Endothelial cell of umbilical vein (primary cell): ENCODE results near the gene OR56B1. TPM values are rescaled to one million over a fixed set of nuclear protein-coding genes. Genes with fewer than 3 reads are reported as not detected.

Source experiments
- BruUV-seq: library from RNA; stranded (reverse); fragments of 400-500 nt; replicated peaks from 2 replicates; lab custom pipeline; 2021; lab: Mats Ljungman, UMichigan
- CTCF ChIA-PET: fragments of 300-600, 350-600 bp; sonication (Branson Sonifier 250); formaldehyde crosslinking; loops from one replicate; lab custom pipeline; 2021; ENCODE audit warnings: antibody characterized with exemption, inconsistent platforms; lab: Charles Lee
- POLR2A ChIA-PET: fragments of 300-600, 350-600 bp; sonication (Branson Sonifier 250); formaldehyde crosslinking; loops from one replicate; lab custom pipeline; 2021; ENCODE audit warnings: antibody characterized with exemption, inconsistent platforms; lab: Charles Lee
- DNase-seq: peaks from one replicate; pipeline ENCODE4 v3.0.0-alpha.2; 2011; ENCODE audit warnings: low read depth, low spot score
- FAIRE-seq: peaks from 2 replicates; lab custom pipeline; 2011; peaks lifted over from hg19 to GRCh38; lab: Jason Lieb, UNC
- H2AFZ ChIP-seq: 2 replicates; pipeline ENCODE4 v1.6.0; 2012; ENCODE audit warnings: low read depth, low read length, control low read depth, inconsistent platforms
- H3K27ac ChIP-seq: 2 replicates; pipeline ENCODE4 v1.5.1; 2011; ENCODE audit warnings: low read depth, mild to moderate bottlenecking, control low read depth, low read length, moderate library complexity; ENCODE audit not compliant: insufficient read depth
- H3K27me3 ChIP-seq, 2 experiments: 2 replicates each; pipeline versions ENCODE4 v1.6.0 to v1.6.1; 2011; ENCODE audit warnings: low read length in 2 of 2, mixed read lengths in 1 of 2; ENCODE audit not compliant: control insufficient read depth in 2 of 2, insufficient read depth in 2 of 2
- H3K36me3 ChIP-seq, 2 experiments: 2 replicates in 1 of 2; 3 replicates in 1 of 2; pipeline ENCODE4 v1.5.1; 2011; ENCODE audit warnings: low read length in 2 of 2, mild to moderate bottlenecking in 1 of 2, moderate library complexity in 1 of 2; ENCODE audit not compliant: control insufficient read depth in 2 of 2, insufficient read depth in 2 of 2; ENCODE audit errors: extremely low read depth in 1 of 2
- H3K4me1 ChIP-seq: 3 replicates; pipeline ENCODE4 v1.5.1; 2011; ENCODE audit warnings: mild to moderate bottlenecking, low read length; ENCODE audit not compliant: control insufficient read depth, insufficient read depth; ENCODE audit errors: extremely low read depth
- H3K4me2 ChIP-seq: 2 replicates; pipeline ENCODE4 v1.6.1; 2011; ENCODE audit warnings: low read length, control low read depth, mixed read lengths; ENCODE audit not compliant: insufficient read depth
- H3K4me3 ChIP-seq, 3 experiments: fragments of 200-600 bp in 1 of 3; sonication (generic), shearing (Covaris generic) in 1 of 3; replicated peaks in 1 of 3; 2 replicates each; pipeline ENCODE4 v1.5.1; 2011 to 2016; ENCODE audit warnings: control low read depth in 3 of 3, low read length in 3 of 3, mild to moderate bottlenecking in 2 of 3, inconsistent platforms in 1 of 3, low read depth in 1 of 3, moderate library complexity in 1 of 3; ENCODE audit not compliant: insufficient read depth in 1 of 3
- H3K79me2 ChIP-seq: 2 replicates; pipeline ENCODE4 v1.6.0; 2012; ENCODE audit warnings: low read length, inconsistent platforms; ENCODE audit not compliant: control insufficient read depth, insufficient read depth
- H3K9ac ChIP-seq: replicated peaks from 2 replicates; pipeline ENCODE3; 2011; ENCODE audit warnings: low read length, control low read depth; ENCODE audit not compliant: insufficient read depth; ENCODE audit errors: extremely low read depth
- H3K9me1 ChIP-seq: replicated peaks from 3 replicates; pipeline ENCODE4 v1.6.0; 2011; ENCODE audit warnings: mild to moderate bottlenecking, low read length; ENCODE audit not compliant: control insufficient read depth, insufficient read depth; ENCODE audit errors: extremely low read depth
- H3K9me3 ChIP-seq: replicated peaks from 2 replicates; pipeline ENCODE4 v1.5.1; 2012; ENCODE audit warnings: low read length, inconsistent platforms; ENCODE audit not compliant: control insufficient read depth, insufficient read depth
- H4K20me1 ChIP-seq: replicated peaks from 2 replicates; pipeline ENCODE3; 2011; ENCODE audit warnings: mild to moderate bottlenecking, low read length; ENCODE audit not compliant: control insufficient read depth, insufficient read depth; ENCODE audit errors: extremely low read depth
- CTCF ChIP-seq, 2 donors: IDR thresholded peaks; 1 replicate in 1 of 2; 2 replicates in 1 of 2; pipeline ENCODE4 v1.5.1; 2011; ENCODE audit warnings: low read length in 2 of 2, mild to moderate bottlenecking in 2 of 2, moderate library complexity in 2 of 2, control low read depth in 1 of 2, inconsistent platforms in 1 of 2, low read depth in 1 of 2; ENCODE audit not compliant: insufficient read depth in 1 of 2; ENCODE audit errors: extremely low read depth in 1 of 2
- EZH2 ChIP-seq: IDR thresholded peaks from 2 replicates; pipeline ENCODE4 v1.6.1; 2012; ENCODE audit warnings: borderline replicate concordance, low read depth, mild to moderate bottlenecking, moderate library complexity, low read length, inconsistent platforms; ENCODE audit not compliant: severe bottlenecking
- FOS ChIP-seq: IDR thresholded peaks from 2 replicates; pipeline ENCODE4 v1.6.1; 2011; ENCODE audit warnings: mild to moderate bottlenecking, low read length, moderate library complexity, borderline replicate concordance; ENCODE audit not compliant: insufficient read depth
- GATA2 ChIP-seq: IDR thresholded peaks from 2 replicates; pipeline ENCODE4 v1.7.0; 2011; ENCODE audit warnings: low read depth, mild to moderate bottlenecking, moderate library complexity, mixed read lengths, low read length; ENCODE audit not compliant: insufficient read length, insufficient read depth
- JUN ChIP-seq: IDR thresholded peaks from 2 replicates; pipeline ENCODE4 v1.6.1; 2011; ENCODE audit warnings: borderline replicate concordance, low read depth; ENCODE audit not compliant: insufficient read length, insufficient read depth
- MAX ChIP-seq: IDR thresholded peaks from 2 replicates; pipeline ENCODE4 v1.6.1; 2011; ENCODE audit not compliant: insufficient read depth, insufficient read length
- MYC ChIP-seq: IDR thresholded peaks from one replicate; pipeline ENCODE4 v1.6.1; 2011; ENCODE audit warnings: mild to moderate bottlenecking, low read depth, low read length
- POLR2A ChIP-seq: IDR thresholded peaks from 2 replicates; pipeline ENCODE4 v1.6.1; 2012; ENCODE audit warnings: low read depth, mild to moderate bottlenecking, control low read depth, low read length
- POLR2AphosphoS5 ChIP-seq: IDR thresholded peaks from 2 replicates; pipeline ENCODE4 v1.6.1; 2012; ENCODE audit warnings: low read depth, mild to moderate bottlenecking, control low read depth, low read length, moderate library complexity; ENCODE audit not compliant: insufficient read depth
- dilution Hi-C: fragments of 300-500 bp; cut with MboI; formaldehyde crosslinking; loops from one replicate; pipeline ENCODE4 v1.15.0; 2019; ENCODE audit warnings: low sequenced_read_pairs; ENCODE audit not compliant: extremely low pct_ligation_motif_present
- intact Hi-C: fragments of 100-400 bp; cut with micrococcal nuclease; formaldehyde crosslinking; loops from one replicate; pipeline ENCODE4 v1.10.0; 2022
- polyA plus RNA-seq, 4 experiments: library from polyadenylated mRNA; depleted of rRNA in 3 of 4; stranded (reverse) in 3 of 4; unstranded in 1 of 4; fragments of >200 nt; gene quantifications; 2 replicates each; pipeline versions ENCODE4 v1.2.1 to v1.2.3, GENCODE V29; 2011 to 2012; ENCODE audit warnings: missing spikeins in 1 of 4
- total RNA-seq: library from RNA; stranded (reverse); gene quantifications from 2 replicates; pipeline ENCODE4 v1.2.3, GENCODE V29; 2021

The OR56B1 gene
- total and polyA plus RNA-seq, 2 donors (not counting 3 experiments of a cell fraction or from before 2014, with no cell fraction given), result not detected

- CTCF ChIA-PET, result interaction anchor here (1.1 to 1.5 kb wide), 2 partner anchors 8 to 21 kb away, joined by 3 read pairs; no protein-coding TSS in a partner anchor
- dilution Hi-C loops, result no loop called here
- TF ChIP-seq FOS (no peak), JUN (no peak), POLR2A (no peak), POLR2AphosphoS5 (no peak), CTCF (IDR thresholded peaks at IDR 0.05; ENCODE audit: extremely low read depth in 1 of 2, insufficient read depth in 1 of 2, low read depth in 1 of 2, low read length in 2 of 2) (no peak), EZH2 (no peak), GATA2 (no peak), MAX (no peak), MYC (no peak)
Measured at GRCh38 chr11:5703741-5704536, 32.3 kb upstream of the OR56B1 start.

More at GRCh38 chr11:5703741-5704536, 32.3 kb upstream of the OR56B1 start:
- Histone ChIP-seq H3K9ac (no peak overlapping the region), H2AFZ (no peak overlapping the region), H3K79me2 (no peaks in the 10 kb centered on the region), H3K9me1 (no peaks in the 10 kb centered on the region), H3K27me3 (no peaks in the 10 kb centered on the region), H3K4me1 (no peaks in the 10 kb centered on the region), H3K4me3 (no peak overlapping the region), H3K9me3 (no peaks in the 10 kb centered on the region), H3K27ac (no peak overlapping the region), H3K36me3 (peaks cover 0 to 6% of the 10 kb centered on the region in 2 experiments), H3K4me2 (no peak overlapping the region), H4K20me1 (no peaks in the 10 kb centered on the region)
- FAIRE-seq (no peak), DNase-seq (no peak)
- POLR2A ChIA-PET, result no interaction called here
- intact Hi-C loops, result no loop called here
- BruUV-seq, result no TSS peak
